BJ (cell line): ENCODE results near the gene ADD1. TPM values are rescaled to one million over a fixed set of nuclear protein-coding genes. Genes with fewer than 3 reads are reported as not detected.

ENCODE experiments used
- CTCF ChIA-PET: fragments of 350-600 bp; formaldehyde crosslinking; extraction: SDS; loops from one replicate; lab custom pipeline; 2021; ENCODE audit warnings: antibody characterized with exemption, inconsistent platforms; lab: Yijun Ruan, JAX
- POLR2A ChIA-PET: fragments of 300-600 bp; sonication (Branson Sonifier 250); formaldehyde crosslinking; extraction: SDS; loops from one replicate; lab custom pipeline; 2021; ENCODE audit warnings: antibody characterized with exemption; lab: Charles Lee
- DNase-seq: peaks from one replicate; pipeline ENCODE4 v3.0.0-alpha.2; 2011; ENCODE audit warnings: low read depth
- H3K27me3 ChIP-seq: 2 replicates; pipeline ENCODE4 v1.6.0; 2011; ENCODE audit warnings: low read length; ENCODE audit not compliant: control insufficient read depth, insufficient read depth
- H3K36me3 ChIP-seq: 2 replicates; pipeline ENCODE4 v1.5.1; 2011; ENCODE audit warnings: low read length; ENCODE audit not compliant: control insufficient read depth, insufficient read depth
- H3K4me3 ChIP-seq: 2 replicates; pipeline ENCODE4 v1.5.1; 2011; ENCODE audit warnings: low read depth, mild to moderate bottlenecking, control low read depth, low read length
- CTCF ChIP-seq: IDR thresholded peaks from 2 replicates; pipeline ENCODE4 v1.5.1; 2011; ENCODE audit warnings: low read depth, mild to moderate bottlenecking, control low read depth, inconsistent platforms, low read length, moderate library complexity; ENCODE audit not compliant: insufficient read depth
- polyA plus RNA-seq: library from polyadenylated mRNA; depleted of rRNA; stranded (reverse); fragments of >200 nt; gene quantifications from 2 replicates; pipeline ENCODE4 v1.2.3, GENCODE V29; 2011

ADD1 gene
- polyA plus RNA-seq, 1 experiment: 140 TPM

- no peaks in the 10 kb centered on the region for H3K27me3 ChIP-seq
- DNase-seq: no peak
- H3K36me3 ChIP-seq: no peaks in the 10 kb centered on the region
- ChIA-PET POLR2A (no interaction called here), CTCF (interaction anchor here (0.8 kb wide), 2 partner anchors 10 to 116 kb away, joined by 3 read pairs; partner anchors contain the start of gene TNIP2)
- H3K4me3 ChIP-seq: no peak overlapping the region
- no peak for TF ChIP-seq CTCF
These were observed 28.3 kb downstream of the ADD1 start for GRCh38 chr4:2871911-2872310.

GRCh38 chr4:2873329-2873728 lies 29.7 kb downstream of the ADD1 start:
- Histone ChIP-seq H3K4me3 (no peak overlapping the region), H3K27me3 (no peaks in the 10 kb centered on the region), H3K36me3 (no peaks in the 10 kb centered on the region)
- no peak for DNase-seq
- POLR2A ChIA-PET: no interaction called here
- TF ChIP-seq CTCF: no peak
- CTCF ChIA-PET: interaction anchor here (0.9 to 2.0 kb wide), 3 partner anchors 9 to 15 kb away, joined by 3 to 5 read pairs (median 4); no protein-coding TSS in a partner anchor

- Histone ChIP-seq H3K4me3 (no peak overlapping the region), H3K36me3 (peaks cover 4% of the 10 kb centered on the region; the same call in 1 of the 2 replicates), H3K27me3 (no peaks in the 10 kb centered on the region)
- POLR2A ChIA-PET: no interaction called here
- DNase-seq: no peak
- no peak for TF ChIP-seq CTCF
- CTCF ChIA-PET: interaction anchor here (2.0 kb wide), 1 partner anchor 12 kb away, joined by 5 read pairs; no protein-coding TSS in a partner anchor
These were observed 31.2 kb downstream of the ADD1 start for GRCh38 chr4:2874861-2875260.

GRCh38 chr4:2875556-2875955 lies 31.9 kb downstream of the ADD1 start:
- Histone ChIP-seq H3K27me3 (no peaks in the 10 kb centered on the region), H3K36me3 (peaks cover 4% of the 10 kb centered on the region; the same call in 1 of the 2 replicates), H3K4me3 (no peak overlapping the region)
- ChIA-PET POLR2A (no interaction called here), CTCF (no interaction called here)
- no peak for TF ChIP-seq CTCF
- no peak for DNase-seq

- POLR2A ChIA-PET: no interaction called here
- no peak for DNase-seq
- no peak for TF ChIP-seq CTCF
- no peak overlapping the region for H3K4me3 ChIP-seq
- no peaks in the 10 kb centered on the region for H3K27me3 ChIP-seq
- H3K36me3 ChIP-seq: peaks cover 4% of the 10 kb centered on the region; the same call in 1 of the 2 replicates
- CTCF ChIA-PET: interaction anchor here (1.2 kb wide), 1 partner anchor 10 kb away, joined by 3 read pairs; no protein-coding TSS in a partner anchor
These were observed 34.7 kb downstream of the ADD1 start for GRCh38 chr4:2878346-2878745.
